CD4-positive, alpha-beta T cell (primary cell): ENCODE measurements around the gene PTH1R. TPM values are rescaled to one million over a fixed set of nuclear protein-coding genes. Genes with fewer than 3 reads are reported as not detected.

ENCODE experiments used
- ATAC-seq: fragments of 200-7000 bp; cut with Tn5 transposase; one replicate; pipeline ENCODE4 v1.10.0; 2022; ENCODE audit warnings: mild to moderate bottlenecking; ENCODE audit not compliant: poor library complexity
- CTCF ChIA-PET: fragments of 350-600 bp; sonication (Branson Sonifier 250); formaldehyde crosslinking; loops from one replicate; lab custom pipeline; 2021; ENCODE audit warnings: antibody characterized with exemption, inconsistent platforms; lab: Charles Lee
- POLR2A ChIA-PET: fragments of 350-600 bp; sonication (Branson Sonifier 250); formaldehyde crosslinking; loops from one replicate; lab custom pipeline; 2021; ENCODE audit warnings: antibody characterized with exemption, inconsistent platforms; lab: Charles Lee
- DNase-seq, 14 experiments: peaks; one replicate each; pipeline ENCODE4 v3.0.0-alpha.2; 2013 to 2020; ENCODE audit warnings: mixed read lengths in 2 of 14
- H3K27ac ChIP-seq, 2 donors: one replicate each; pipeline versions ENCODE4 v1.5.1 to v1.7.0; 2013; ENCODE audit warnings: low read length in 2 of 2, low read depth in 1 of 2, mild to moderate bottlenecking in 1 of 2
- H3K27me3 ChIP-seq, 2 experiments: 1 replicate in 1 of 2; 2 replicates in 1 of 2; pipeline versions ENCODE4 v1.6.1 to v1.7.0; 2013; ENCODE audit warnings: low read length in 2 of 2, control low read depth in 1 of 2, mild to moderate bottlenecking in 1 of 2, moderate library complexity in 1 of 2; ENCODE audit not compliant: insufficient read depth in 2 of 2, control insufficient read depth in 1 of 2
- H3K36me3 ChIP-seq: one replicate; pipeline ENCODE4 v1.6.1; 2013; ENCODE audit warnings: low read length, control low read depth; ENCODE audit not compliant: insufficient read depth
- H3K4me1 ChIP-seq: one replicate; pipeline ENCODE4 v1.6.1; 2013; ENCODE audit warnings: low read length, control low read depth; ENCODE audit not compliant: insufficient read depth
- H3K4me3 ChIP-seq: one replicate; pipeline ENCODE4 v1.5.1; 2013; ENCODE audit warnings: mild to moderate bottlenecking, low read length, moderate library complexity
- H3K9me3 ChIP-seq, 2 experiments: 1 replicate in 1 of 2; 2 replicates in 1 of 2; pipeline versions ENCODE4 v1.6.1 to v1.7.0; 2013; ENCODE audit warnings: low read length in 2 of 2, mild to moderate bottlenecking in 2 of 2, control low read depth in 1 of 2, moderate library complexity in 1 of 2; ENCODE audit not compliant: control insufficient read depth in 1 of 2, insufficient read depth in 1 of 2
- H3K27ac Mint-ChIP-seq: one replicate; pipeline ENCODE4 v1.8.0; 2020; ENCODE audit warnings: mixed read lengths
- H3K27me3 Mint-ChIP-seq: one replicate; pipeline ENCODE4 v1.8.0; 2021; ENCODE audit warnings: mixed read lengths
- H3K36me3 Mint-ChIP-seq: one replicate; pipeline ENCODE4 v1.8.0; 2021; ENCODE audit warnings: low read depth, mixed read lengths
- H3K4me1 Mint-ChIP-seq: one replicate; pipeline ENCODE4 v1.8.0; 2021; ENCODE audit warnings: low read depth, mixed read lengths
- H3K4me3 Mint-ChIP-seq: one replicate; pipeline ENCODE4 v1.8.0; 2020; ENCODE audit warnings: mild to moderate bottlenecking, mixed read lengths
- H3K9me3 Mint-ChIP-seq: one replicate; pipeline ENCODE4 v1.8.0; 2020; ENCODE audit warnings: mixed read lengths
- intact Hi-C, 2 experiments: fragments of 100-400 bp; cut with DNase I in 1 of 2; cut with micrococcal nuclease in 1 of 2; formaldehyde crosslinking; loops; one replicate each; pipeline versions ENCODE4 v1.15.1 to v1.9.0; 2023 to 2025; cut with DNase I, micrococcal nuclease
- total RNA-seq, 174 experiments: library from RNA in 2 of 174; stranded (reverse) in 2 of 174; gene quantifications; one replicate each; pipeline ENCODE4 v1.2.3 and lab custom pipeline; 2021 to 2026
- TF ChIP-seq, protein P1 (sequence below): fragments of 200-600 bp; IDR thresholded peaks from one replicate; pipeline ENCODE4 v1.8.0; 2022; ENCODE audit warnings: antibody characterized with exemption, mild to moderate bottlenecking

The PTH1R gene
- total RNA-seq, 2 experiments from 2014 or later, result not detected

DNA sequence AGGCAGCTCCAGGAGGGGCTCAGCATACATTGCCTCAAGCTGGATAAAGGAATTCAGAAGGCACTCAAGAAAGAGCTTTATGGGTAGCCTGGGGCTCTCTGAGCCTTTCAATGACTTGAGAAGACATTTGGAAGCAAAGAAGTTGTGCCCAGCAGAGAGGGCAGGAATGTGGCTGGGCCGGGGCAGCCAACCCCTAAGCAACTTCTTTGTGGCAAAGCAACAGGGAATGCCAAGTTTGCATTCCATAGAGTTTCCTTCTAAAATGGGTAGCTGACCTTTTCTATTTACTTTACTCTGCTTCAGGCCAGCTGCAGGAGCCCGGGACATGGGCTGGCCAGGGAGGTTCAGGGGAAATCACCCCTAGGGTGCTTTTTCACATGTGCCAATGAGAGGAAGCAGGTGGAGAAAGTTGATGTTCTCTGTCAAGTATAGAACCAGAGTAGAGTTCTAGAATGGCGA, 53.5 kb downstream of the PTH1R start:
- H3K4me3 Mint-ChIP-seq, result peak overlapping the region; percentile 7
- CTCF ChIA-PET, result no interaction called here

DNA sequence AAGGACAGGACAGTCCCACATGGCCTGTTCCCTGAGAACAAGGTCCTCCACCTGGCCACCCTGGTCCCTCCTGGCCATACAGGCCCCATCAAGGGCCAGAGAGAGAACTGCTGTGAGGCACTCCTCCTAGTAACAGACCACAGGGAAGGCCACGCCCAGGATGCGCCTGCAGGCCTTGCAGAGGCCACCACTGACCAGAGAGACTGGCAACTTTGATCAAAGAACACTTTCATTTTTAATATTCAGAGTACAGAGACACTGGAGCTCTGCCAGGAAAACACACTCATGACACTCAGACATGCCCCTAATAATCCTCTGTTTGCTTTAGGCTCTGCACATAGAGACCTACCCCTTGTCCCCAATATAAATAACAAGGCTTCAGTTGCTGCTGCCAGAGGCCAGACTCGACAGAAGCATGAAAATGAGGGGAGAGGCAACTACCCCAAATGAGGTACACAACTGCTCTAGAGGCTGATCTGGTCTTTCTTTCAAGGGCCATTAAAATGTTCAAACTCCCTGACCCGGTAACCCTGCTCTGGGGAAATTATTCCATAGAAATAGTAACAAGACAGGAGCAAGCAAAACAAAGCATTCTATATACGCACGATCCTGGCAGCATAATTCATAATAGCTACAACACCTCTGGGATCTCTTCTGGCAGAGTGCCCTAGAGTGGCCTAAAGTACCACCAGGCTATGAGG, 54.3 kb downstream of the PTH1R start:
- CTCF ChIA-PET, result no interaction called here
- Histone ChIP-seq H3K9me3 (peaks cover 0 to 3% of the 10 kb centered on the region in 2 experiments), H3K27ac (peak overlapping the region; percentile 23 to 41), H3K27me3 (no peaks in the 10 kb centered on the region), H3K4me3 (no peak overlapping the region), H3K36me3 (peaks cover 26% of the 10 kb centered on the region), H3K4me1 (peaks cover 86% of the 10 kb centered on the region)
- TF ChIP-seq, protein P1, sequence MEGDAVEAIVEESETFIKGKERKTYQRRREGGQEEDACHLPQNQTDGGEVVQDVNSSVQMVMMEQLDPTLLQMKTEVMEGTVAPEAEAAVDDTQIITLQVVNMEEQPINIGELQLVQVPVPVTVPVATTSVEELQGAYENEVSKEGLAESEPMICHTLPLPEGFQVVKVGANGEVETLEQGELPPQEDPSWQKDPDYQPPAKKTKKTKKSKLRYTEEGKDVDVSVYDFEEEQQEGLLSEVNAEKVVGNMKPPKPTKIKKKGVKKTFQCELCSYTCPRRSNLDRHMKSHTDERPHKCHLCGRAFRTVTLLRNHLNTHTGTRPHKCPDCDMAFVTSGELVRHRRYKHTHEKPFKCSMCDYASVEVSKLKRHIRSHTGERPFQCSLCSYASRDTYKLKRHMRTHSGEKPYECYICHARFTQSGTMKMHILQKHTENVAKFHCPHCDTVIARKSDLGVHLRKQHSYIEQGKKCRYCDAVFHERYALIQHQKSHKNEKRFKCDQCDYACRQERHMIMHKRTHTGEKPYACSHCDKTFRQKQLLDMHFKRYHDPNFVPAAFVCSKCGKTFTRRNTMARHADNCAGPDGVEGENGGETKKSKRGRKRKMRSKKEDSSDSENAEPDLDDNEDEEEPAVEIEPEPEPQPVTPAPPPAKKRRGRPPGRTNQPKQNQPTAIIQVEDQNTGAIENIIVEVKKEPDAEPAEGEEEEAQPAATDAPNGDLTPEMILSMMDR, result no peak
- Mint-ChIP-seq H3K9me3 (no peaks in the 10 kb centered on the region), H3K4me1 (peaks cover 65% of the 10 kb centered on the region), H3K4me3 (peak overlapping the region; percentile 25), H3K27me3 (no peaks in the 10 kb centered on the region), H3K27ac (peak overlapping the region; percentile 80), H3K36me3 (peaks cover 64% of the 10 kb centered on the region)
- POLR2A ChIA-PET, result interaction anchor here (1.2 kb wide), 1 partner anchor 15 kb away, joined by 3 read pairs; no protein-coding TSS in a partner anchor
- ATAC-seq, result no peak
- DNase-seq, result peak in 1 of 14 experiments; percentile 40
- intact Hi-C loops, result no loop called here

More for the DNA sequence above, 53.5 kb downstream of the PTH1R start:
- no peak overlapping the region for H3K4me3 ChIP-seq
- Mint-ChIP-seq H3K27ac (peak overlapping the region; percentile 80), H3K9me3 (no peaks in the 10 kb centered on the region), H3K36me3 (peaks cover 63% of the 10 kb centered on the region), H3K4me1 (peaks cover 74% of the 10 kb centered on the region), H3K27me3 (no peaks in the 10 kb centered on the region)
- peak overlapping the region in 1 of 2 donors; percentile 23 for H3K27ac ChIP-seq
- no peak for ATAC-seq
- H3K9me3 ChIP-seq, result peaks cover 0 to 3% of the 10 kb centered on the region in 2 experiments
- TF ChIP-seq, protein P1, result no peak
- intact Hi-C loops, result no loop called here
- POLR2A ChIA-PET, result interaction anchor here (1.2 kb wide), 1 partner anchor 16 kb away, joined by 3 read pairs; no protein-coding TSS in a partner anchor
- no peaks in the 10 kb centered on the region for H3K27me3 ChIP-seq
- H3K36me3 ChIP-seq, result peaks cover 26% of the 10 kb centered on the region
- H3K4me1 ChIP-seq, result peaks cover 88% of the 10 kb centered on the region
- no peak for DNase-seq

DNA sequence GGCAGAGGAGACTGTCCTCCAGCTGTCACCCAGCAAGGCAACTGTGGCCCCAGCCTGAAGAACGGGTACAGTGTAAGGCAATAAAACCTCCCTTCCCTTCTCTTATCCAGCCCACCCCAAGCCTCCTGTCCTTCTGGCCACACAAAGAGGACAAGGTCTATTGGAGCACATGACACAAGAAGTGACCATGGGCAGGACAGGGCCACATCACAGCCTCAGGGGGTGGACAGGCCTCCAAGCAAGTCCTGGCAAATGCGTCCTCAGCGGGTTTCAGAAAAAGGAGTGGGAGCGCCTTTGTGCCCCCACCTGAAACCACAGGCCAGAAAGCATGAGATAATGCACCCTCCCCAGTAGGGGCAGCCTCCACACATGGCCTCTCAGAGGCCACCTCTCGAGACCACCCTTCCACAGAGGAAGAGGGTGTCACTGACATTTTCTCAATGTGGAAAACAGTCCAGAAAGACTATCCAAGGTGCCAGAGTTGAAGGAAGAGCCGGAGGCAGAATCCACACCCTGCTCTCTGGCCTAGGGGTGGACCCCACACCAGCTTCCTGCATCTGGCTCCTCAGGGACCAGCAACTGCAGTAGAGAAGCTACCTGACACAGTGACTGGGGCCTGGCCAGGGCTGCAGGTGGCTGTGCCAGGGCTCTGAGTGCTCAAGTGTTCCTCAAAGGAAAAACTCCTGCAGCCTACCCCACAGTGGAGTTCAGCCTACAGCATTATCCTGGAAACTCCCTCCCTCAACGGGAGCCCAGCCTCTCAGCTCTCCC, 55.1 kb downstream of the PTH1R start:
- peaks cover 58% of the 10 kb centered on the region for H3K36me3 Mint-ChIP-seq
- Histone ChIP-seq H3K4me1 (peaks cover 80% of the 10 kb centered on the region), H3K9me3 (peaks cover 0 to 3% of the 10 kb centered on the region in 2 experiments), H3K27me3 (no peaks in the 10 kb centered on the region), H3K27ac (peak overlapping the region in 1 of 2 donors; percentile 32), H3K36me3 (peaks cover 29% of the 10 kb centered on the region), H3K4me3 (no peak overlapping the region)
- DNase-seq (no peak), ATAC-seq (no peak)
- peak overlapping the region; percentile 80 for H3K27ac Mint-ChIP-seq
- H3K4me1 Mint-ChIP-seq, result peaks cover 57% of the 10 kb centered on the region
- intact Hi-C loops, result no loop called here
- ChIA-PET CTCF (no interaction called here), POLR2A (no interaction called here)
- TF ChIP-seq, protein P1, result no peak
- no peak overlapping the region for H3K4me3 Mint-ChIP-seq
- H3K9me3 Mint-ChIP-seq, result no peaks in the 10 kb centered on the region
- H3K27me3 Mint-ChIP-seq, result no peaks in the 10 kb centered on the region
